Skeletal muscle tissue (tissue), 4 donors: ENCODE measurements around the gene FAM228A. TPM values are rescaled to one million over a fixed set of nuclear protein-coding genes. Genes with fewer than 3 reads are reported as not detected.
"Not testable (repeated sequence)": the region's sequence is repeated elsewhere in the genome, so short reads cannot be mapped to it uniquely, and the experiment has no call there.

Experiments
- H3K27ac ChIP-seq: one replicate; pipeline ENCODE4 v1.7.0; 2013; ENCODE audit warnings: mild to moderate bottlenecking, low read depth, low read length, inconsistent platforms
- H3K27me3 ChIP-seq, 3 donors: one replicate each; pipeline ENCODE4 v1.7.0; 2013; ENCODE audit warnings: low read length in 3 of 3; ENCODE audit not compliant: control insufficient read depth in 3 of 3, insufficient read depth in 3 of 3
- H3K36me3 ChIP-seq, 3 donors: one replicate each; pipeline ENCODE4 v1.7.0; 2013; ENCODE audit warnings: low read length in 3 of 3; ENCODE audit not compliant: control insufficient read depth in 3 of 3, insufficient read depth in 3 of 3
- H3K4me1 ChIP-seq, 3 donors: one replicate each; pipeline ENCODE4 v1.7.0; 2013; ENCODE audit warnings: low read length in 3 of 3, mild to moderate bottlenecking in 3 of 3; ENCODE audit not compliant: control insufficient read depth in 3 of 3, insufficient read depth in 3 of 3
- H3K4me3 ChIP-seq, 3 donors: one replicate each; pipeline ENCODE4 v1.7.0; 2013; ENCODE audit warnings: low read length in 3 of 3
- H3K9ac ChIP-seq, 3 donors: one replicate each; pipeline ENCODE4 v1.7.0; 2013; ENCODE audit warnings: low read length in 3 of 3, mild to moderate bottlenecking in 3 of 3, moderate library complexity in 2 of 3, low read depth in 1 of 3
- H3K9me3 ChIP-seq, 3 donors: one replicate each; pipeline ENCODE4 v1.7.0; 2013; ENCODE audit warnings: low read length in 3 of 3; ENCODE audit not compliant: control insufficient read depth in 3 of 3
- total RNA-seq: library from RNA; depleted of rRNA; stranded (reverse); fragments of >200 nt; gene quantifications from one replicate; pipeline ENCODE4 v1.2.3, GENCODE V29; 2014
- donor health status: Osteomylitis.

FAM228A gene
- 0.52 TPM for total RNA-seq

- Histone ChIP-seq H3K27me3 (peaks cover 0 to 3% (median 0%) of the 10 kb centered on the region in 3 donors), H3K9ac (no peak within 1 kb of the TSS), H3K4me3 (no peak within 1 kb of the TSS), H3K36me3 (no peaks in the 10 kb centered on the region), H3K4me1 (no peaks in the 10 kb centered on the region), H3K9me3 (no peaks in the 10 kb centered on the region), H3K27ac (no peak within 1 kb of the TSS)
These were observed at the start of gene FAM228A for GRCh38 chr2:24174851-24175277. TSS of gene FAM228A (plus strand) at chr2:24175053. CDS start at chr2:24175481, 428 bp downstream.

GRCh38 chr2:24125956-24126355 lies 48.9 kb upstream of the FAM228A start:
- H3K27me3 ChIP-seq: no peaks in the 10 kb centered on the region
- H3K4me1 ChIP-seq: peaks cover 8 to 14% (median 12%) of the 10 kb centered on the region in 3 donors
- H3K36me3 ChIP-seq: peaks cover 0 to 2% (median 0%) of the 10 kb centered on the region in 3 donors
- H3K27ac ChIP-seq: no peak overlapping the region
- H3K9ac ChIP-seq: no peak overlapping the region
- no peaks in the 10 kb centered on the region for H3K9me3 ChIP-seq
- no peak overlapping the region for H3K4me3 ChIP-seq

- H3K36me3 ChIP-seq: no peaks in the 10 kb centered on the region
- H3K27ac ChIP-seq: no peak overlapping the region
- H3K27me3 ChIP-seq: no peaks in the 10 kb centered on the region
- peaks cover 0 to 4% (median 2%) of the 10 kb centered on the region in 3 donors for H3K9me3 ChIP-seq
- H3K9ac ChIP-seq: no peak overlapping the region
- no peak overlapping the region for H3K4me3 ChIP-seq
- no peaks in the 10 kb centered on the region for H3K4me1 ChIP-seq
These were observed 42.3 kb upstream of the FAM228A start for GRCh38 chr2:24132543-24132942.

- H3K36me3 ChIP-seq: peaks cover 9 to 15% (median 10%) of the 10 kb centered on the region in 3 donors
- not testable (repeated sequence) for H3K4me3 ChIP-seq, H3K9ac ChIP-seq, H3K27ac ChIP-seq, H3K27me3 ChIP-seq, H3K4me1 ChIP-seq, H3K9me3 ChIP-seq
These were observed 34.5 kb upstream of the FAM228A start for GRCh38 chr2:24140305-24140704.

GRCh38 chr2:24147364-24147763 lies 27.5 kb upstream of the FAM228A start:
- H3K9me3 ChIP-seq: peaks cover 0 to 5% (median 4%) of the 10 kb centered on the region in 3 donors
- no peaks in the 10 kb centered on the region for H3K27me3 ChIP-seq
- no peak overlapping the region for H3K27ac ChIP-seq
- no peaks in the 10 kb centered on the region for H3K4me1 ChIP-seq
- H3K9ac ChIP-seq: no peak overlapping the region
- peaks cover 18 to 24% (median 18%) of the 10 kb centered on the region in 3 donors for H3K36me3 ChIP-seq
- H3K4me3 ChIP-seq: no peak overlapping the region

GRCh38 chr2:24152413-24153197 lies 22.2 kb upstream of the FAM228A start:
- Histone ChIP-seq H3K4me3 (no peak overlapping the region), H3K9me3 (peaks cover 0 to 5% (median under 1%) of the 10 kb centered on the region in 3 donors), H3K27ac (no peak overlapping the region), H3K27me3 (no peaks in the 10 kb centered on the region), H3K36me3 (peaks cover 17 to 18% (median 17%) of the 10 kb centered on the region in 3 donors), H3K4me1 (no peaks in the 10 kb centered on the region), H3K9ac (no peak overlapping the region)

- Histone ChIP-seq H3K4me3 (no peak overlapping the region), H3K36me3 (peaks cover 10 to 13% (median 12%) of the 10 kb centered on the region in 3 donors), H3K9me3 (no peaks in the 10 kb centered on the region), H3K27me3 (no peaks in the 10 kb centered on the region), H3K27ac (no peak overlapping the region), H3K4me1 (no peaks in the 10 kb centered on the region), H3K9ac (no peak overlapping the region)
These were observed 21.4 kb upstream of the FAM228A start for GRCh38 chr2:24153478-24153877.

GRCh38 chr2:24158131-24158530 lies 16.7 kb upstream of the FAM228A start:
- Histone ChIP-seq H3K4me1 (no peaks in the 10 kb centered on the region), H3K27ac (no peak overlapping the region), H3K36me3 (peaks cover 3 to 12% (median 5%) of the 10 kb centered on the region in 3 donors), H3K9ac (no peak overlapping the region), H3K27me3 (no peaks in the 10 kb centered on the region), H3K4me3 (no peak overlapping the region), H3K9me3 (no peaks in the 10 kb centered on the region)

- H3K36me3 ChIP-seq: peaks cover 0 to 7% (median 5%) of the 10 kb centered on the region in 3 donors
These were observed 15.1 kb upstream of the FAM228A start for GRCh38 chr2:24159708-24160107.

GRCh38 chr2:24160761-24161160 lies 14.1 kb upstream of the FAM228A start:
- no peak overlapping the region for H3K4me3 ChIP-seq
- H3K9me3 ChIP-seq: no peaks in the 10 kb centered on the region
- no peak overlapping the region for H3K9ac ChIP-seq
- no peaks in the 10 kb centered on the region for H3K27me3 ChIP-seq
- no peak overlapping the region for H3K27ac ChIP-seq
- peaks cover 0 to 7% (median 5%) of the 10 kb centered on the region in 3 donors for H3K36me3 ChIP-seq
- no peaks in the 10 kb centered on the region for H3K4me1 ChIP-seq

More at GRCh38 chr2:24159708-24160107, 15.1 kb upstream of the FAM228A start:
- Histone ChIP-seq H3K27ac (no peak overlapping the region), H3K4me3 (no peak overlapping the region), H3K9ac (no peak overlapping the region), H3K27me3 (no peaks in the 10 kb centered on the region), H3K4me1 (no peaks in the 10 kb centered on the region), H3K9me3 (no peaks in the 10 kb centered on the region)
